Right lobe of liver (tissue), 4 donors: ENCODE data around the gene VAMP8.

ENCODE experiments used
- CTCF ChIP-seq, 4 donors: fragments of 200-600 bp in 3 of 4; fragments of 450-650 bp in 1 of 4; IDR thresholded peaks; one replicate each; pipeline versions ENCODE4 v1.5.1 to v1.8.0; 2016 to 2022; ENCODE audit warnings: antibody characterized with exemption in 4 of 4, mild to moderate bottlenecking in 2 of 4
- POLR2A ChIP-seq: fragments of 450-650 bp; IDR thresholded peaks from one replicate; pipeline ENCODE4 v1.6.1; 2017; ENCODE audit warnings: antibody characterized with exemption, mild to moderate bottlenecking
- donor health status: DM: no; HTN: no; CAD: no.
- donor health status: DM: no; HTN: no; CAD: no.
- donor health status: DM: no; HTN: yes; CAD: no.

- no peak for TF ChIP-seq CTCF (IDR thresholded peaks at IDR 0.05)
- no peak for TF ChIP-seq POLR2A
Observed at GRCh38 chr2:85529809-85530208, 47.6 kb upstream of the VAMP8 start.
